SK-N-SH (cell line): Measurements from ENCODE around the gene AUTS2. TPM values are rescaled to one million over a fixed set of nuclear protein-coding genes. Genes with fewer than 3 reads are reported as not detected.

Source experiments
- CTCF ChIA-PET: fragments of 300-600, 350-600 bp; formaldehyde crosslinking; extraction: SDS; loops from one replicate; lab custom pipeline; 2021; lab: Yijun Ruan, JAX
- POLR2A ChIA-PET: fragments of 350-600 bp; sonication (Branson Sonifier 250); formaldehyde crosslinking; extraction: SDS; loops from one replicate; lab custom pipeline; 2020; ENCODE audit warnings: antibody characterized with exemption, inconsistent platforms; lab: Yijun Ruan, JAX
- DNase-seq: peaks from one replicate; pipeline ENCODE4 v3.0.0; 2012
- H2AFZ ChIP-seq: fragments of 200-600 bp; sonication (generic); 2 replicates; pipeline ENCODE4 v1.8.1; 2016; ENCODE audit warnings: antibody characterized with exemption, mild to moderate bottlenecking, low read depth
- H3F3A ChIP-seq: fragments of 200-600 bp; sonication (generic); replicated peaks from 2 replicates; pipeline ENCODE3; 2016; ENCODE audit warnings: antibody characterized with exemption, mild to moderate bottlenecking; ENCODE audit not compliant: insufficient read depth
- H3K27ac ChIP-seq, 2 experiments: fragments of 200-500 bp in 1 of 2; fragments of 200-600 bp in 1 of 2; sonication (Bioruptor generic) in 1 of 2; sonication (generic), shearing (Covaris generic) in 1 of 2; 2 replicates each; pipeline versions ENCODE4 v1.5.1 to v1.6.1; 2014 to 2016; ENCODE audit warnings: low read depth in 2 of 2, inconsistent platforms in 1 of 2, low read length in 1 of 2, mild to moderate bottlenecking in 1 of 2, mixed read lengths in 1 of 2
- H3K27me3 ChIP-seq: fragments of 200-600 bp; sonication (generic), shearing (Covaris generic); 2 replicates; pipeline ENCODE4 v1.6.1; 2016; ENCODE audit warnings: mixed run types; ENCODE audit not compliant: insufficient read depth
- H3K36me3 ChIP-seq, 2 experiments: fragments of 200-500 bp in 1 of 2; fragments of 200-600 bp in 1 of 2; sonication (Bioruptor generic) in 1 of 2; sonication (generic) in 1 of 2; replicated peaks in 1 of 2; 2 replicates each; pipeline versions ENCODE3 to v1.5.1; 2014 to 2016; ENCODE audit warnings: low read length in 1 of 2, mild to moderate bottlenecking in 1 of 2; ENCODE audit not compliant: insufficient read depth in 2 of 2, control insufficient read depth in 1 of 2
- H3K4me1 ChIP-seq, 2 experiments: fragments of 200-500 bp in 1 of 2; fragments of 200-600 bp in 1 of 2; sonication (Bioruptor generic) in 1 of 2; sonication (generic), shearing (Covaris generic) in 1 of 2; 2 replicates each; pipeline versions ENCODE4 v1.5.1 to v1.6.1; 2014 to 2016; ENCODE audit warnings: low read depth in 1 of 2, low read length in 1 of 2, mixed run types in 1 of 2; ENCODE audit not compliant: insufficient read depth in 2 of 2, control insufficient read depth in 1 of 2
- H3K4me2 ChIP-seq: fragments of 200-600 bp; sonication (generic), shearing (Covaris generic); 2 replicates; pipeline ENCODE4 v1.6.1; 2017; ENCODE audit warnings: mixed run types
- H3K4me3 ChIP-seq, 2 experiments: fragments of 200-500 bp in 1 of 2; fragments of 200-600 bp in 1 of 2; sonication (Bioruptor generic) in 1 of 2; sonication (generic), shearing (Covaris generic) in 1 of 2; 2 replicates each; pipeline versions ENCODE4 v1.5.1 to v1.8.1; 2014 to 2016; ENCODE audit warnings: low read depth in 2 of 2, inconsistent platforms in 1 of 2, low read length in 1 of 2, mild to moderate bottlenecking in 1 of 2, mixed read lengths in 1 of 2, moderate library complexity in 1 of 2
- H3K79me2 ChIP-seq: fragments of 200-600 bp; sonication (generic); 2 replicates; pipeline ENCODE4 v1.8.1; 2017; ENCODE audit warnings: mild to moderate bottlenecking; ENCODE audit not compliant: insufficient read depth
- H3K9ac ChIP-seq: fragments of 200-600 bp; sonication (generic); 2 replicates; pipeline ENCODE4 v1.6.1; 2017; ENCODE audit warnings: mixed run types
- H3K9me2 ChIP-seq: fragments of 200-600 bp; sonication (generic); 2 replicates; pipeline ENCODE4 v1.6.1; 2017; ENCODE audit warnings: mixed run types
- H3K9me3 ChIP-seq: fragments of 200-600 bp; sonication (generic); 2 replicates; pipeline ENCODE4 v1.6.1; 2017; ENCODE audit warnings: mixed run types, mild to moderate bottlenecking, moderate library complexity
- H4K20me1 ChIP-seq: fragments of 200-600 bp; sonication (generic); 2 replicates; pipeline ENCODE4 v1.6.1; 2017; ENCODE audit warnings: mild to moderate bottlenecking, mixed run types; ENCODE audit not compliant: insufficient read depth
- CHD2 ChIP-seq: fragments of 150-350 bp; IDR thresholded peaks from 2 replicates; pipeline ENCODE4 v1.6.1; 2018; ENCODE audit warnings: low read length; ENCODE audit not compliant: partially characterized antibody
- EP300 ChIP-seq, 2 experiments: IDR thresholded peaks; 2 replicates each; pipeline versions ENCODE4 v1.4.0 to v1.6.1; 2012; ENCODE audit warnings: borderline replicate concordance in 1 of 2, low read depth in 1 of 2, low read length in 1 of 2
- FOSL2 ChIP-seq: IDR thresholded peaks from 2 replicates; pipeline ENCODE4 v1.4.0; 2012; ENCODE audit warnings: low read depth, mild to moderate bottlenecking, moderate library complexity, borderline replicate concordance
- NFIC ChIP-seq: IDR thresholded peaks from 2 replicates; pipeline ENCODE4 v1.4.0; 2012; ENCODE audit warnings: borderline replicate concordance
- RCOR1 ChIP-seq: fragments of 150-350 bp; IDR thresholded peaks from 2 replicates; pipeline ENCODE4 v1.6.1; 2017; ENCODE audit warnings: antibody characterized with exemption, low read length
- SIN3A ChIP-seq: IDR thresholded peaks from 2 replicates; pipeline ENCODE4 v1.6.1; 2012; ENCODE audit warnings: low read depth, mild to moderate bottlenecking, low read length, moderate library complexity, borderline replicate concordance
- SMC3 ChIP-seq: IDR thresholded peaks from 2 replicates; pipeline ENCODE4 v1.6.1; 2012; ENCODE audit warnings: low read depth, low read length, improper control_type of control experiment
- TAF1 ChIP-seq: IDR thresholded peaks from 2 replicates; pipeline ENCODE4 v1.6.1; 2012; ENCODE audit warnings: low read depth, mild to moderate bottlenecking, low read length, moderate library complexity, borderline replicate concordance
- TCF12 ChIP-seq: IDR thresholded peaks from 2 replicates; pipeline ENCODE4 v1.4.0; 2012
- TEAD4 ChIP-seq: IDR thresholded peaks from 2 replicates; pipeline ENCODE4 v1.4.0; 2012; ENCODE audit warnings: mild to moderate bottlenecking, borderline replicate concordance; ENCODE audit not compliant: insufficient read depth
- ZBTB33 ChIP-seq: IDR thresholded peaks from 2 replicates; pipeline ENCODE4 v1.4.0; 2012; ENCODE audit warnings: low read depth, borderline replicate concordance
- WGBS: methylation state at CpG from one replicate; pipeline ENCODE4 v1.1.6; 2017; ENCODE audit warnings: low lambda C conversion rate; 5-methylcytosine and 5-hydroxymethylcytosine counted together
- polyA plus RNA-seq, 3 experiments: library from polyadenylated mRNA; depleted of rRNA; stranded (reverse); fragments of >200 nt; gene quantifications; 2 replicates each; pipeline ENCODE4 v1.2.3, GENCODE V29; 2012
- TF ChIP-seq, protein P1 (sequence below): IDR thresholded peaks from 2 replicates; pipeline ENCODE4 v1.6.1; 2012; ENCODE audit warnings: mild to moderate bottlenecking, low read depth, low read length, moderate library complexity
- TF ChIP-seq, protein P2 (sequence below): IDR thresholded peaks from 2 replicates; pipeline ENCODE4 v1.4.0; 2012; ENCODE audit warnings: low read depth
- TF ChIP-seq, protein P3 (sequence below): fragments of 150-350 bp; IDR thresholded peaks from 2 replicates; pipeline ENCODE4 v1.6.1; 2016; ENCODE audit warnings: mild to moderate bottlenecking, low read depth, low read length
- TF ChIP-seq, protein P4 (sequence below): fragments of 150-350 bp; IDR thresholded peaks from 2 replicates; pipeline ENCODE4 v1.6.1; 2017; ENCODE audit warnings: antibody characterized with exemption, low read length, low read depth, borderline replicate concordance

Gene AUTS2
- polyA plus RNA-seq, 1 of the 3 experiments (the other 2 are of a cell fraction) = 15.6 TPM

- TF ChIP-seq, protein P1, sequence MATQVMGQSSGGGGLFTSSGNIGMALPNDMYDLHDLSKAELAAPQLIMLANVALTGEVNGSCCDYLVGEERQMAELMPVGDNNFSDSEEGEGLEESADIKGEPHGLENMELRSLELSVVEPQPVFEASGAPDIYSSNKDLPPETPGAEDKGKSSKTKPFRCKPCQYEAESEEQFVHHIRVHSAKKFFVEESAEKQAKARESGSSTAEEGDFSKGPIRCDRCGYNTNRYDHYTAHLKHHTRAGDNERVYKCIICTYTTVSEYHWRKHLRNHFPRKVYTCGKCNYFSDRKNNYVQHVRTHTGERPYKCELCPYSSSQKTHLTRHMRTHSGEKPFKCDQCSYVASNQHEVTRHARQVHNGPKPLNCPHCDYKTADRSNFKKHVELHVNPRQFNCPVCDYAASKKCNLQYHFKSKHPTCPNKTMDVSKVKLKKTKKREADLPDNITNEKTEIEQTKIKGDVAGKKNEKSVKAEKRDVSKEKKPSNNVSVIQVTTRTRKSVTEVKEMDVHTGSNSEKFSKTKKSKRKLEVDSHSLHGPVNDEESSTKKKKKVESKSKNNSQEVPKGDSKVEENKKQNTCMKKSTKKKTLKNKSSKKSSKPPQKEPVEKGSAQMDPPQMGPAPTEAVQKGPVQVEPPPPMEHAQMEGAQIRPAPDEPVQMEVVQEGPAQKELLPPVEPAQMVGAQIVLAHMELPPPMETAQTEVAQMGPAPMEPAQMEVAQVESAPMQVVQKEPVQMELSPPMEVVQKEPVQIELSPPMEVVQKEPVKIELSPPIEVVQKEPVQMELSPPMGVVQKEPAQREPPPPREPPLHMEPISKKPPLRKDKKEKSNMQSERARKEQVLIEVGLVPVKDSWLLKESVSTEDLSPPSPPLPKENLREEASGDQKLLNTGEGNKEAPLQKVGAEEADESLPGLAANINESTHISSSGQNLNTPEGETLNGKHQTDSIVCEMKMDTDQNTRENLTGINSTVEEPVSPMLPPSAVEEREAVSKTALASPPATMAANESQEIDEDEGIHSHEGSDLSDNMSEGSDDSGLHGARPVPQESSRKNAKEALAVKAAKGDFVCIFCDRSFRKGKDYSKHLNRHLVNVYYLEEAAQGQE = no peak
- TF ChIP-seq FOSL2 (no peak), SIN3A (no peak)
These were observed 1082.6 kb downstream of the AUTS2 start (continued) for GRCh38 chr7:70680743-70681468.

GRCh38 chr7:70681469-70682350 lies 1083.4 kb downstream of the AUTS2 start:
- Histone ChIP-seq H3K9me3 (no peaks in the 10 kb centered on the region), H3K36me3 (no peaks in the 10 kb centered on the region), H3K27me3 (no peaks in the 10 kb centered on the region), H3K79me2 (no peaks in the 10 kb centered on the region), H3K27ac (no peak overlapping the region), H4K20me1 (no peaks in the 10 kb centered on the region), H3K4me1 (no peaks in the 10 kb centered on the region), H3K9ac (no peak overlapping the region), H3K4me3 (no peak overlapping the region), H3K4me2 (no peak overlapping the region), H3F3A (no peaks in the 10 kb centered on the region), H2AFZ (no peak overlapping the region), H3K9me2 (no peaks in the 10 kb centered on the region)
- ChIA-PET POLR2A (no interaction called here), CTCF (interaction anchor here (1.3 to 2.4 kb wide), 2 partner anchors 17 to 63 kb away, joined by 3 to 8 read pairs; no protein-coding TSS in a partner anchor)
- no peak for DNase-seq
- WGBS = 82% methylated on average over 12 of the region's 12 CpGs
- TF ChIP-seq, protein P2, sequence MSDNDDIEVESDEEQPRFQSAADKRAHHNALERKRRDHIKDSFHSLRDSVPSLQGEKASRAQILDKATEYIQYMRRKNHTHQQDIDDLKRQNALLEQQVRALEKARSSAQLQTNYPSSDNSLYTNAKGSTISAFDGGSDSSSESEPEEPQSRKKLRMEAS = no peak
- no peak for TF ChIP-seq NFIC
- TF ChIP-seq CHD2 = no peak
- TF ChIP-seq TEAD4 = no peak
- no peak for TF ChIP-seq TAF1
- TF ChIP-seq RCOR1 = no peak
- TF ChIP-seq, protein P3, sequence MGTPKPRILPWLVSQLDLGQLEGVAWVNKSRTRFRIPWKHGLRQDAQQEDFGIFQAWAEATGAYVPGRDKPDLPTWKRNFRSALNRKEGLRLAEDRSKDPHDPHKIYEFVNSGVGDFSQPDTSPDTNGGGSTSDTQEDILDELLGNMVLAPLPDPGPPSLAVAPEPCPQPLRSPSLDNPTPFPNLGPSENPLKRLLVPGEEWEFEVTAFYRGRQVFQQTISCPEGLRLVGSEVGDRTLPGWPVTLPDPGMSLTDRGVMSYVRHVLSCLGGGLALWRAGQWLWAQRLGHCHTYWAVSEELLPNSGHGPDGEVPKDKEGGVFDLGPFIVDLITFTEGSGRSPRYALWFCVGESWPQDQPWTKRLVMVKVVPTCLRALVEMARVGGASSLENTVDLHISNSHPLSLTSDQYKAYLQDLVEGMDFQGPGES = no peak
- TF ChIP-seq, protein P1 = no peak
- no peak for TF ChIP-seq EP300 (IDR thresholded peaks at IDR 0.05; ENCODE audit: borderline replicate concordance in 1 of 2, low read depth in 1 of 2, low read length in 1 of 2)
- TF ChIP-seq ZBTB33 = no peak
- no peak for TF ChIP-seq SMC3
- TF ChIP-seq TCF12 = no peak
- TF ChIP-seq, protein P4, sequence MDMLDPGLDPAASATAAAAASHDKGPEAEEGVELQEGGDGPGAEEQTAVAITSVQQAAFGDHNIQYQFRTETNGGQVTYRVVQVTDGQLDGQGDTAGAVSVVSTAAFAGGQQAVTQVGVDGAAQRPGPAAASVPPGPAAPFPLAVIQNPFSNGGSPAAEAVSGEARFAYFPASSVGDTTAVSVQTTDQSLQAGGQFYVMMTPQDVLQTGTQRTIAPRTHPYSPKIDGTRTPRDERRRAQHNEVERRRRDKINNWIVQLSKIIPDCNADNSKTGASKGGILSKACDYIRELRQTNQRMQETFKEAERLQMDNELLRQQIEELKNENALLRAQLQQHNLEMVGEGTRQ = no peak
